ENCODE measurements around the gene C12orf76.

DNA sequence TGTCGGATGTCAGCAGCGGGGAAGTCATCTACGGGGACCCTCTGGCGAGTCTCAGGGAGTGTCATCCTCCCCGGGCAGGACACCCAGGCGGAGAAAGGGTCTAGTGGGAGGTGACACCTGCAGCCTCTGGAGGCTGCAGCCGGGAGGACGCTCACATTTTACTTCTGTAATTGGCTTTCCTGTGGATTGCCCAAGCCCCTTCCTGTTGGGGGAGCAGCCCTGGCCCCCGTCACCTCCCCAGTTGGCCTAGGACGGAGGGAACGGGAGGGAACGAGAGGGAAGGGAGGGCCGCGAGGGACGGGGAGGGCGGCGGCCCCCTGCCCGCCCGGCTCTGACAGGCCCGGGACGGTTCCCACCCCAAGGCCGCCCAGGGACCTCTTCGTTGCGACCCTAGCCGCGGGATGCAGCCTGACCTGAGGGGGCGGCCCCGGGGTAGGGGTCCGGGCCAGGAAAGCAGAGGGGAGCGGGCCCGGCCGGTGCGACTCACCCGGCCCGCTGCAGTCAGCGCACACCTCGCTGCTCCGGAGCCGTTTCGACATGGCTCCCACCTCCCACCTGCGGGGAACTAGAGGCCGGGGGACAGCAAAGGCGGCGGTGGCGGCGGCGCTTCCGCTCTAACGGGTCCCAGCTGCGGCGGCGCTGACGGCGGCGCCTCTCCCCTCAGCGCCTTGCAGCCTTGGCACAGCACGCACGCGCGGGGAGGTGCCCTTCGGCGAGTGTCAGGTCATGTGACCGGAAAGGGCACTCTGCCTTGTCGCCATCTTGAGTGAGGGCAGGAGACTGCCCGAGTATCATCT lies 52.4 kb downstream of the C12orf76 start, which contains the start of gene GIT2:
- TF ChIP-seq, protein P1, sequence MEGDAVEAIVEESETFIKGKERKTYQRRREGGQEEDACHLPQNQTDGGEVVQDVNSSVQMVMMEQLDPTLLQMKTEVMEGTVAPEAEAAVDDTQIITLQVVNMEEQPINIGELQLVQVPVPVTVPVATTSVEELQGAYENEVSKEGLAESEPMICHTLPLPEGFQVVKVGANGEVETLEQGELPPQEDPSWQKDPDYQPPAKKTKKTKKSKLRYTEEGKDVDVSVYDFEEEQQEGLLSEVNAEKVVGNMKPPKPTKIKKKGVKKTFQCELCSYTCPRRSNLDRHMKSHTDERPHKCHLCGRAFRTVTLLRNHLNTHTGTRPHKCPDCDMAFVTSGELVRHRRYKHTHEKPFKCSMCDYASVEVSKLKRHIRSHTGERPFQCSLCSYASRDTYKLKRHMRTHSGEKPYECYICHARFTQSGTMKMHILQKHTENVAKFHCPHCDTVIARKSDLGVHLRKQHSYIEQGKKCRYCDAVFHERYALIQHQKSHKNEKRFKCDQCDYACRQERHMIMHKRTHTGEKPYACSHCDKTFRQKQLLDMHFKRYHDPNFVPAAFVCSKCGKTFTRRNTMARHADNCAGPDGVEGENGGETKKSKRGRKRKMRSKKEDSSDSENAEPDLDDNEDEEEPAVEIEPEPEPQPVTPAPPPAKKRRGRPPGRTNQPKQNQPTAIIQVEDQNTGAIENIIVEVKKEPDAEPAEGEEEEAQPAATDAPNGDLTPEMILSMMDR (IDR thresholded peaks at IDR 0.05), result no peak
- TF ChIP-seq POLR2AphosphoS5 (IDR thresholded peaks at IDR 0.05), result peak; percentile 66 to 83 (median 68)
- no peak for TF ChIP-seq POLR2A (IDR thresholded peaks at IDR 0.05)

Measured in breast epithelium (tissue), 3 donors.